Gastroesophageal sphincter (tissue), 3 donors: ENCODE data around the gene PIK3R5.

ENCODE experiments used
- EP300 ChIP-seq: sonication (generic); formaldehyde crosslinking; IDR thresholded peaks from one replicate; pipeline ENCODE4 v1.6.1; 2017; ENCODE audit warnings: antibody characterized with exemption, mild to moderate bottlenecking
- POLR2A ChIP-seq, 2 donors: fragments of 450-650 bp; IDR thresholded peaks; one replicate each; pipeline ENCODE4 v1.6.1; 2017; ENCODE audit warnings: antibody characterized with exemption in 2 of 2, mild to moderate bottlenecking in 2 of 2, moderate library complexity in 1 of 2
- TF ChIP-seq, protein P1 (sequence below), 4 experiments: fragments of 200-600 bp in 2 of 4; fragments of 450-650 bp in 2 of 4; sonication (generic) in 1 of 4; IDR thresholded peaks; one replicate each; pipeline ENCODE4 v1.5.1; 2017 to 2019; ENCODE audit warnings: antibody characterized with exemption in 4 of 4, mild to moderate bottlenecking in 2 of 4, moderate library complexity in 2 of 4

GRCh38 chr17:8930649-8931048, 34.9 kb downstream of the PIK3R5 start:
- no peak for TF ChIP-seq POLR2A (IDR thresholded peaks at IDR 0.05)
- TF ChIP-seq, protein P1, sequence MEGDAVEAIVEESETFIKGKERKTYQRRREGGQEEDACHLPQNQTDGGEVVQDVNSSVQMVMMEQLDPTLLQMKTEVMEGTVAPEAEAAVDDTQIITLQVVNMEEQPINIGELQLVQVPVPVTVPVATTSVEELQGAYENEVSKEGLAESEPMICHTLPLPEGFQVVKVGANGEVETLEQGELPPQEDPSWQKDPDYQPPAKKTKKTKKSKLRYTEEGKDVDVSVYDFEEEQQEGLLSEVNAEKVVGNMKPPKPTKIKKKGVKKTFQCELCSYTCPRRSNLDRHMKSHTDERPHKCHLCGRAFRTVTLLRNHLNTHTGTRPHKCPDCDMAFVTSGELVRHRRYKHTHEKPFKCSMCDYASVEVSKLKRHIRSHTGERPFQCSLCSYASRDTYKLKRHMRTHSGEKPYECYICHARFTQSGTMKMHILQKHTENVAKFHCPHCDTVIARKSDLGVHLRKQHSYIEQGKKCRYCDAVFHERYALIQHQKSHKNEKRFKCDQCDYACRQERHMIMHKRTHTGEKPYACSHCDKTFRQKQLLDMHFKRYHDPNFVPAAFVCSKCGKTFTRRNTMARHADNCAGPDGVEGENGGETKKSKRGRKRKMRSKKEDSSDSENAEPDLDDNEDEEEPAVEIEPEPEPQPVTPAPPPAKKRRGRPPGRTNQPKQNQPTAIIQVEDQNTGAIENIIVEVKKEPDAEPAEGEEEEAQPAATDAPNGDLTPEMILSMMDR (IDR thresholded peaks at IDR 0.05), result no peak
- TF ChIP-seq EP300, result no peak
